Body of pancreas (tissue), 4 donors: Measurements from ENCODE around the gene MARCO.

ENCODE experiments used
- POLR2A ChIP-seq, 3 donors: fragments of 450-650 bp; IDR thresholded peaks; one replicate each; pipeline ENCODE4 v1.6.1; 2016; ENCODE audit warnings: antibody characterized with exemption in 3 of 3, mild to moderate bottlenecking in 2 of 3
- TF ChIP-seq, protein P1 (sequence below), 7 experiments: fragments of 450-650 bp in 4 of 7; fragments of 200-600 bp in 3 of 7; sonication (generic) in 3 of 7; IDR thresholded peaks; one replicate each; pipeline ENCODE4 v1.5.1; 2016 to 2019; ENCODE audit warnings: antibody characterized with exemption in 7 of 7

DNA sequence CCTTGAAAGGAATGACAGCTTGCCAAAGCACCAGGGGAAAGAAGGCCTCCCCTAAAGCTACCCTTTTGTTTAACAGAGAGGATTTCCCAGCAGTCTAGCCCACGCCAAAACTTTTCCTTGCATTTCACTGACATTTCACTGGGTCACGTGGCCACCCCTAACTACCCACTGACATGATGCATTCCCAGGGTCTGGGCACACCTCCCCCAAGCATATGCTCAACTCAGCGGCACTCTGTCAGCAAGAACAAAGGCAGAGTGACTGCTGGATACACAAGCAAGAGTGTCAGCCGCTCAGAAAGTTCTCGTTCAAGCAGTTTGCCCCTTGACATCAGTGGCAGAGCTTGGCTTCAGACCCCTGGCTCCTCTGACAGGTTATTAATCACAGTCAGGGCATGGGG, 34.2 kb upstream of the MARCO start:
- no peak for TF ChIP-seq POLR2A (IDR thresholded peaks at IDR 0.05)
- TF ChIP-seq, protein P1, sequence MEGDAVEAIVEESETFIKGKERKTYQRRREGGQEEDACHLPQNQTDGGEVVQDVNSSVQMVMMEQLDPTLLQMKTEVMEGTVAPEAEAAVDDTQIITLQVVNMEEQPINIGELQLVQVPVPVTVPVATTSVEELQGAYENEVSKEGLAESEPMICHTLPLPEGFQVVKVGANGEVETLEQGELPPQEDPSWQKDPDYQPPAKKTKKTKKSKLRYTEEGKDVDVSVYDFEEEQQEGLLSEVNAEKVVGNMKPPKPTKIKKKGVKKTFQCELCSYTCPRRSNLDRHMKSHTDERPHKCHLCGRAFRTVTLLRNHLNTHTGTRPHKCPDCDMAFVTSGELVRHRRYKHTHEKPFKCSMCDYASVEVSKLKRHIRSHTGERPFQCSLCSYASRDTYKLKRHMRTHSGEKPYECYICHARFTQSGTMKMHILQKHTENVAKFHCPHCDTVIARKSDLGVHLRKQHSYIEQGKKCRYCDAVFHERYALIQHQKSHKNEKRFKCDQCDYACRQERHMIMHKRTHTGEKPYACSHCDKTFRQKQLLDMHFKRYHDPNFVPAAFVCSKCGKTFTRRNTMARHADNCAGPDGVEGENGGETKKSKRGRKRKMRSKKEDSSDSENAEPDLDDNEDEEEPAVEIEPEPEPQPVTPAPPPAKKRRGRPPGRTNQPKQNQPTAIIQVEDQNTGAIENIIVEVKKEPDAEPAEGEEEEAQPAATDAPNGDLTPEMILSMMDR (IDR thresholded peaks at IDR 0.05) = no peak
